Epithelial cell of proximal tubule (primary cell): Measurements from ENCODE around the gene SIX2. TPM values are rescaled to one million over a fixed set of nuclear protein-coding genes. Genes with fewer than 3 reads are reported as not detected.

Experiments
- DNase-seq: peaks from one replicate; pipeline ENCODE4 v3.0.0-alpha.2; 2011; ENCODE audit warnings: low read depth
- H3K4me3 ChIP-seq: 2 replicates; pipeline ENCODE4 v1.5.1; 2011; ENCODE audit warnings: low read depth, mild to moderate bottlenecking, low read length
- CTCF ChIP-seq: conservative IDR thresholded peaks from 2 replicates; pipeline ENCODE4 v1.5.1; 2012; ENCODE audit warnings: low read depth, mild to moderate bottlenecking, low read length
- total RNA-seq: library from RNA; depleted of rRNA; stranded (reverse); fragments of >200 nt; gene quantifications from 2 replicates; pipeline ENCODE4 v1.2.3, GENCODE V29; 2015

SIX2 gene
- total RNA-seq: 0.06 and 3.1 TPM in 2 replicates

- peak within 1 kb of the TSS; percentile 59 for H3K4me3 ChIP-seq
- TF ChIP-seq CTCF: no peak
- peak; percentile 59 for DNase-seq
Observed at GRCh38 chr2:45009303-45009927, at the start of gene SIX2. TSS of gene SIX2 (minus strand) at chr2:45009452. CDS start at chr2:45009110, 342 bp downstream.

GRCh38 chr2:45055162-45055605, 45.9 kb upstream of the SIX2 start:
- H3K4me3 ChIP-seq: no peak overlapping the region
- no peak for TF ChIP-seq CTCF
- DNase-seq: no peak

GRCh38 chr2:45053966-45054365, 44.7 kb upstream of the SIX2 start:
- no peak for DNase-seq
- no peak for TF ChIP-seq CTCF
- H3K4me3 ChIP-seq: no peak overlapping the region

- no peak for TF ChIP-seq CTCF
- DNase-seq: no peak
- no peak overlapping the region for H3K4me3 ChIP-seq
Observed at GRCh38 chr2:45052388-45052928, 43.2 kb upstream of the SIX2 start.

- no peak for DNase-seq
- no peak for TF ChIP-seq CTCF
- no peak overlapping the region for H3K4me3 ChIP-seq
Observed at GRCh38 chr2:45049569-45050336, 40.5 kb upstream of the SIX2 start.

- no peak for DNase-seq
- H3K4me3 ChIP-seq: no peak overlapping the region
- no peak for TF ChIP-seq CTCF
Observed at GRCh38 chr2:45047301-45047700, 38.0 kb upstream of the SIX2 start.

- no peak for TF ChIP-seq CTCF
- H3K4me3 ChIP-seq: no peak overlapping the region
- no peak for DNase-seq
Observed at GRCh38 chr2:45046786-45047185, 37.5 kb upstream of the SIX2 start.
